ENCODE measurements around the gene NHSL1.

Gene NHSL1

GRCh38 chr6:138494312-138494711 is 5.0 kb downstream of the NHSL1 start:
- DNase-seq: no peak

DNA sequence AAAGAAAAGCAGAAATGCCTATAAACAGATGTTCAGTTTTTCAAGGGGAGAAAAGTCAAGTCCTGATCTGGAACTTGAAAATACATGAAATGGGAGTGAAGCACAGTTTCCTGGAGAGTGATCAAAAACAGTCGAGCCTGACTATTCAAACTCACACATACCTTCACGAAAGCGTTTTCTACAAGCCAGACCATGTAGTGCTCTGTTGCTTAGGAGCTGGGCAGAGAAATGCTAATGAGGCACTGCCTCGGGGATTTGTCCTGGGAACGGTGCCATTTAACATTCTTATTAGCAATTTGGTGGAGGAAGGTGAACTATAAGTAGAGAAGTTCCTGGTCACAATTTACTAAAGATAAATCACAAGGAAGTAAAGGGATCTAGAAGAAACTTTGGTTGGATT is 5.9 kb downstream of the NHSL1 start:
- DNase-seq: no peak

DNA sequence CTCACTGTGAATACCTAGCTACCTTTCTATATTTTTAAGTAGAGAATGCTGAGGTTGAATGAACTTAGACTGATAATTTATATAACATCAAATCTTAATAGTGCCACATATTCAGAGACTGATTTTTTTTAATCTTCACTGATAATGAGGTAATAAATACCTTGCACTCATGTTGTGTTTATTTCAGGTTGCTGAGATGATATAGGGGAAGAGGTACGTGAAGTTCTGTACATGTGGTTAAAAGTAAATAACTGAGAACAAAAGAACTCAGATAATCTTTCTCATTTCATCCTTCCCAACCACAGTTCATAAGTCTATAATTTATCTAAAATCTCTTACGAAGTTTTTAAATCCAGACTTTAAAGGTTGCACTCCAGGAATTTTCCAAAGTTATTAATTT is 6.4 kb downstream of the NHSL1 start:
- DNase-seq: no peak

- no peak for DNase-seq
Measured at GRCh38 chr6:138492113-138492512, 7.2 kb downstream of the NHSL1 start.

GRCh38 chr6:138491017-138491416 is 8.3 kb downstream of the NHSL1 start:
- DNase-seq: no peak

DNA sequence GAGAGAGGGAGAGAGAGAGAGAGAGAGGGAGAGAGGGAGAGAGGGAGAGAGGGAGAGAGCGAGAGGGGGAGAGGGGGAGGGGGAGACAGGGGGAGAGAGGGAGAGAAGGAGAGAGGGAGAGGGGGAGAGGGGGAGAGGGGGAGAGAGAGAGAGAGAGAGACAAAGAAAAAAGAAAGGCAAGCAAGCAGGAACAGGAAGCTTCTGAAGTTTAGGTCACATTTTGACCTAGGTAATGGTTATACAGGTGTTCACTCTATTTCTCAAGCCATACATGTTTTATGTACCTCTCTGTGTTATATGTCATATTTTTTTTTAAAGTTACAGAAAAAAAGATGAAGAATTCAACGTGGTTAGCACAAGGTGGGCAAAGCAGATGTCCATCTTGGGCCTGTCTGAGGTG is 9.4 kb downstream of the NHSL1 start:
- no peak for DNase-seq

- DNase-seq: no peak
Measured at GRCh38 chr6:138487102-138487604, 12.1 kb downstream of the NHSL1 start.

- no peak for DNase-seq
Measured at GRCh38 chr6:138486249-138487101, 12.8 kb downstream of the NHSL1 start.

DNA sequence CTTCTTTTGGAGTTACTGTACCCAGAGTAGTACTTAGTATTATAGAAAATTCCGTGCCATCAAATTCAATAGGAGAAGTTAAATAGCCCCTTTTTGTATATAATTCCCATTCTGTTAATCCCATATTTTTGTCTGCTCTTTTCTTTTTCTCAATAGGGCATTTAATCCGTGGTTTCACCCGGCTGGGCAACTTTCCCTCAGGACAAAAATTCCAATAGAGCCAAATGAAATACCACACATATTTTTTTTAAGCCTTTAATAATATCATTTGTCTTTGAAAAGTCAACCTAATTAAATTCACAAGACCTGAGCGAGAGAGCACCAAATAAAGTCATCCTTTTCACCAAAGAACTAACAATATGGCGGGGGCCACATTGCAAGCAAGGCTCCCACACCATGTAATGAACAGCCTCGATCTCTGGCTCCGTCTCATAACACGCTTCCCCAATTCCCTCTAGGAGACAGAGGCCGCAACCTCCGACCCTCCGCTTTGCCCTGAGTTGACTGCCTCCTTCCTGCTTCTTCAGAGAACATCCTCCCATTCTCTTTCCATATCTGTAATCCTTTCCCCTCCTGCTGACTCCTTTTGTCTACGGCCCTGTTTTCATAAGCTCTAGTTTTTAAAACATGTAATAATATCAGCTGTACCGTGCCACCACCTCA is 13.6 kb downstream of the NHSL1 start:
- DNase-seq: no peak

GRCh38 chr6:138485005-138485545 is 14.2 kb downstream of the NHSL1 start:
- DNase-seq: no peak

GRCh38 chr6:138484018-138484731 is 15.1 kb downstream of the NHSL1 start:
- no peak for DNase-seq

DNA sequence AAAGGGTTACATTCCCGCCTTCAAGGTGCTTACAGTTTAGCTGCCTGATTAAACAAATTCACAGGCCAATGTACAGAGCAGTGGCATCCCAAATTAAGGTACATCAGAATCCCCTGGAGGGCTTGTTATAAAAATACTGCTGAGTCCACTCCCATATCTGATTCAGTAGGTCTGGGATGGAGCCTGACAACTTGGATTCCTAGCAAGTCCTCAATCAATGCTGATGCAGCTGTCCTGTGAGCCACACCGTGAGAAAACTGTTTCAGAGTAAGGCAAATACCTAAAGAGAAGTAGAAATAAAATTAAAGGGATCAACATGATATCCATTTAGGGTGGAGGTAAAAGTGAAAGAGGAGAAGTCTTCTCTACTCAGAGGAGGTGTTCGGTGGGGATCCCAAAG is 16.5 kb downstream of the NHSL1 start:
- no peak for DNase-seq

DNA sequence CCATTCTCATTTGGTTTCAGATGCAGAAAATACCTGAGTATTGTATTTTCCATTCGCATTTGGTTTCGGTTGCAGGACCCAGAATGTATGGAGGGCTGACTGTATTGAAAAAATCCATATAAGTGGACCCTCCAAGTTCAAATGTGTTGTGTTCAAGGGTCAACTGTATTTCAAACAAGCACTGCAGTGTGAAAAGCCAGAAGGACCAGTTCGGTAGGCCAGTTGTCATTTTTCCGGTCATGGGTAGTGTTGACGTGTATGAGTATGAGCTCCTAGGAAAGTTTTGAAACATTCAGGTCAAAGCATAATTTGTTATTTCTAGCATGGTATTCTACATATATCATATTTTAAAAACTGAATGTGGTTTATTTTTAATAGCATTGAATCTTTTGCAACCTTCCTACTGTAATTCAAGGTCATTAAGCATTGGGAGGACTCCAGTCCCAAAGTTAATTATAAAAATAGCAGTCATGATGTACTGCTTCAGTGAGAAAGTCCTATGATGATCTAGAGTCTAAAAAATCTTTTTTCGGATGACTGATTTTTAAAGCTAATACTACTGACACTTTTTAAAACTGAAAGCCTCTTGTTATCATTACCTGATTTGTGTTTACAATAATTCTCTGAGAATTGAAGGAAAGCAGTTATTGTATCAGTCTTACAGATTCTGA is 18.9 kb downstream of the NHSL1 start:
- DNase-seq: no peak

- DNase-seq: no peak
Measured at GRCh38 chr6:138477913-138478539, 21.3 kb downstream of the NHSL1 start.

- no peak for DNase-seq
Measured at GRCh38 chr6:138476116-138476515, 23.2 kb downstream of the NHSL1 start.

- no peak for DNase-seq
Measured at GRCh38 chr6:138473144-138473543, 26.1 kb downstream of the NHSL1 start.

DNA sequence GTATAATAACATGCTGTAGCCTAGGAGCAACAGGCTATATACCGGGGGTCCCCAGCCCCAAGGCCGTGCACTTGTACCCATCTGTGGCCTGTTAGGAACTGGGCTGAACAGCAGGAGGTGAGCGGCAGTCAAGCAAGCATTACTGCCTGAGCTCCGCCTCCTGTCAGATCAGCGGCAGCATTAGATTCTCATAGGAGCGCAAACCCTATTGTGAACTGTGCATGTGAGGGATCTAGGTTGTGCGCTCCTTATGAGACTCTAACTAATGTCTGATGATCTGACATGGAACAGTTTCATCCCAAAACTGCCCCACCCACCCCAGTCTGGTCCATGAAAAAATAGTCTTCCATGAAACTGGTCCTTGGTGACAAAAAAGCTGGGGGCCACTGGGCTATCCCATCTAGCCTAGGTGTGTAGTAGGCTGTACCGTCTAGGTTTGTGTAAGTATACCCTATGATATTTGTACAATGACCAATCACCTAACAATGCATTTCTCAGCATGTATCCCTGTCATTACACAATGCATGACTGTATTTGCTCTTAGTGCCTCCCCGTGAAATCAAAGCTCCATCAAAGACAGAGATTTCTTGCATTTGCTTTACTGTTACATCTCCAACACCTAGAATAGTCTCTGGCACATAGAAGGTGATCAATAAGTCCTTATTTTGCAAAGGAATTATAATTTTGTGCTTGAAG is 30.8 kb downstream of the NHSL1 start:
- no peak for DNase-seq

GRCh38 chr6:138467901-138468300 is 31.4 kb downstream of the NHSL1 start:
- DNase-seq: no peak

- no peak for DNase-seq
Measured at GRCh38 chr6:138465007-138465645, 34.2 kb downstream of the NHSL1 start.

DNA sequence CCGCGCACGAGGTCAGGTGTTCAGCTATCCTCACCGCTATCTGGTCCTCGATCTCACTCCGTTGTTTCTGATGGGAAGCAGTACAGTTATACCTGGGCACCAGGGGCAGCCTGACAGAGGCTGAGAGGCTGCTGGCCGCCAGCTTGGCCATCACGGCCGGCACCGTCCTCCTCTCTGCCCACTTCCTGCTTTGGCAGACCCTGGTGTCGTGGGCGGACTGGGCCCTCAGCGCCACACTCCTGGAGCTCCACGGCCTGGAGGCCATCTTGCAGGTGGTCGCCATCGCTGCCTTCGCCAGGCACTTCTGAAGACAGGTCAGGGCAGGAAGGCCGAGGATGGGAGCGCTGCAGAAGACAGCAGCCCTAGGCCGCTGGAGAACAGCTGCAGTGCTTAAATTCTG is 35.2 kb downstream of the NHSL1 start:
- no peak for DNase-seq

DNA sequence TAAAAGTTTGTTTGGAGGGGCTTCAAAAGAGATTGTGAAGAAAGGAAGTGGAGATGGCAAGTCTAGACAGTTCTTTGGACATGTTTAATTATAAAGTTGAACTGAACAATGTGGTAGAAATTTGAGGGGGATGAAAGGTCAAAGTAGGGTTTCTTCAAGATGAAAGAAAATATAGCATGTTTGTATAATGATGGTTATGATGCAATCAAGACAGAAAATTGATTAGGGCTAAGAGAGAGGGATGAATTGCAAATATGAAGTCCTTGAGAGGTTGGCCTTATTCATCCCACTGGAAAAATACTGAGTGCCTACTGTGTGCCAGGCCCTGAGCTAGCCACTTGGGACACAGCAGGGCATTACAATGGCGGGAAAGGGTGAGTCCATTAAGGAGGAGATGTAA is 37.6 kb downstream of the NHSL1 start:
- no peak for DNase-seq
